Stomach smooth muscle (tissue), 2 donors: ENCODE results near the gene RHEBL1.
"Not testable (repeated sequence)": the region's sequence is repeated elsewhere in the genome, so short reads cannot be mapped to it uniquely, and the experiment has no call there.

Experiments
- H3K27ac ChIP-seq: one replicate; pipeline ENCODE4 v1.7.0; 2013; ENCODE audit warnings: mild to moderate bottlenecking, low read length, inconsistent platforms
- H3K27me3 ChIP-seq, 2 donors: one replicate each; pipeline ENCODE4 v1.7.0; 2013; ENCODE audit warnings: low read length in 2 of 2; ENCODE audit not compliant: insufficient read depth in 2 of 2, control insufficient read depth in 1 of 2
- H3K36me3 ChIP-seq, 2 donors: one replicate each; pipeline ENCODE4 v1.7.0; 2013; ENCODE audit warnings: low read length in 2 of 2; ENCODE audit not compliant: control insufficient read depth in 2 of 2, insufficient read depth in 2 of 2
- H3K4me1 ChIP-seq: one replicate; pipeline ENCODE4 v1.7.0; 2013; ENCODE audit warnings: low read length; ENCODE audit not compliant: control insufficient read depth, insufficient read depth
- H3K4me3 ChIP-seq, 2 donors: one replicate each; pipeline ENCODE4 v1.7.0; 2013; ENCODE audit warnings: low read length in 2 of 2
- H3K9ac ChIP-seq, 2 donors: one replicate each; pipeline ENCODE4 v1.7.0; 2013; ENCODE audit warnings: low read length in 2 of 2, mild to moderate bottlenecking in 1 of 2
- H3K9me3 ChIP-seq, 2 donors: one replicate each; pipeline ENCODE4 v1.7.0; 2013; ENCODE audit warnings: low read length in 2 of 2; ENCODE audit not compliant: control insufficient read depth in 2 of 2
- donor health status: healthy.
- donor health status: Pancreatic carcinoma.

The RHEBL1 gene

DNA sequence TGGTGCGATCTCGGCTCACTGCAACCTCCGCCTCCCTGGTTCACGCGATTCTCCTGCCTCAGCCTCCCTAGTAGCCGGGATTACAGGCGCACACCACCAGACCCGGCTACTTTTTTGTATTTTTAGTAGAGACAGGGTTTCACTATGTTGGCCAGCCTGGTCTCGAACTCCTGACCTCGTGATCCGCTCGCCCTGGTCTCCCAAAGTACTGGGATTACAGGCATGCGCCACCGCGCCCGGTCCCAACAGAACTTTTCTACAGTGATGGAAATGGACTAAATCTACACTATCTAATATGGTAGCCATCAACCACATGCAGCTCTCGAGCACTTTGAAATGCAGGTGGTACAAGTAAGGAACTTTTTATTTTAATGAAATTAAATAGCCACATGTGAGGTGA is 7.9 kb downstream of the RHEBL1 start:
- not testable (repeated sequence) for H3K36me3 ChIP-seq, H3K9me3 ChIP-seq, H3K27me3 ChIP-seq, H3K4me3 ChIP-seq, H3K27ac ChIP-seq, H3K9ac ChIP-seq
- peaks cover 31% of the 10 kb centered on the region for H3K4me1 ChIP-seq

DNA sequence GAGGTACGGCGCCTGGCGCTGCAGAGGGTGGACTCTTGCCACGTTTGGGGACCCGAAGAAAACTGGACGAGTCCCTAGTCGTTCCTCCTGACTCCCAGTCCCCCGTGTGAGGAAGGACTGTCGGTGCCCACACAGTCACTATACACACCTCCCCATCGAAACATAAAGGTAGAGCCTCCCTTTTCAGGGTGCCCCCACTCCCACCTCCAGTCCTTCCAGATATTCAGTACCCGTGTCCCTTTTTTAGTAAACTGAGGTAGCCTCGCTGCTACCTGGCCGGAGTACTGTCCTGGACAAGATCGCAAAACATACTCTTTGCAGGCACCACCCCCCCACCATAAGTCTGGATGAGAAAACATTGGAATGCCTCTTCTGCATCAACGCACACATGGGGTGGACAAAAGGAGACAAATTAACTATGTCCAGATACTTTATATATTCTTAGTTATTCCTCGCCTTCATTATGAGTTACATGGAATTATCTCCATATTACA is 8.6 kb downstream of the RHEBL1 start:
- Histone ChIP-seq H3K9ac (peak overlapping the region; percentile 94 to 95), H3K4me3 (peak overlapping the region; percentile 89 to 91), H3K27ac (peak overlapping the region; percentile 95), H3K27me3 (no peaks in the 10 kb centered on the region), H3K36me3 (no peaks in the 10 kb centered on the region), H3K9me3 (no peaks in the 10 kb centered on the region), H3K4me1 (peaks cover 38% of the 10 kb centered on the region)

DNA sequence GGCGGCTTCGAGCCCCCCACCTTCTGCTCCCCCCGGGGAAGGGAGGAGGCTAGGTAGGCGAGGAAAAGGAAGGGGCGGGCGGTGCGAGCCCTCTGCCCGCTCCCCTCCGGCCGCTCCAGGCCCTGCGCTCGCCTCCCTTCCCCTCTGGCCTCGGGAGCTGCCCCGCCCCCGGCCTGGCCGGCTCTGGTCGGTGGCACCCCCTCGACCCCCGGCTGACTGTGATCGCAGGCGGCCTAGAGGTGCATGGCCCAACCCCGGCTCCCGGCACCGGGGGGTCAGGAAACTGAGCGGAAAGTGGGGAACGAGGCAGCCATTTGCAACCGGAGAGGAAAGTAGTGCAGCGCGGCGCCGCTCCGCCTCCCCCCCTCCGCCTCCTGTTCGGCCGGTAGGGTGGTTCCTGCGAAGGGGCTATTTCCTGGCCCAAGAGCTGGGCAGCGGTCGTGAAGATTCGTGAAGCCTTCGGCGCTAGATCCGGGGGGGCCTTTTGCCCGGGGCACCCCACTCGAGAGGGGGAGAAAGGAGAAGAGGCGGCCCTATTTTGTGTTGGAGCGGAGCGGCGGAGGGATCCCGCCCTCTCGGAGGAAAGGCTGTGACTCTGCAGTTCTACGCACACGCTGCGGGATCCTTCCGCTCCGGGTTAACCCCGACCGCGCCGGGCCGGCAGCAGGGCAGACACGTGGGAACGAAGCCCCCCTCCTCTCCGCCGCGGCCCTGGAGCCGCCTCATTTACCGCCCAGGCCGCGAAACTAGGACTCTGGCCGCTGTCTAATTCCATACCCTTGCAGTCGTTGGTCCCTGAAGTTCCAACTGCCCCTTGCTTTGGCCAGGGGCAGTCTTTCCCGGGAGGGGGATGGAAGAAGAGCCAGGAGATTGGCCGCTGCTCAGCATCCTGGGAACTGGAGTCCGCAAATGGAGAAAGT is 9.3 kb downstream of the RHEBL1 start, which contains the start of gene KMT2D:
Gene KMT2D, minus strand, starts transcription at position 558 of the 920 bp plus-strand sequence. CDS start 5,470 bp downstream, outside the sequence.
- no peaks in the 10 kb centered on the region for H3K27me3 ChIP-seq
- H3K4me3 ChIP-seq = peak within 1 kb of the TSS; percentile 89 to 91
- peak within 1 kb of the TSS; percentile 94 to 95 for H3K9ac ChIP-seq
- peaks cover 0 to 2% of the 10 kb centered on the region in 2 donors for H3K36me3 ChIP-seq
- H3K4me1 ChIP-seq = peaks cover 45% of the 10 kb centered on the region
- peak within 1 kb of the TSS; percentile 95 for H3K27ac ChIP-seq
- H3K9me3 ChIP-seq = no peaks in the 10 kb centered on the region

DNA sequence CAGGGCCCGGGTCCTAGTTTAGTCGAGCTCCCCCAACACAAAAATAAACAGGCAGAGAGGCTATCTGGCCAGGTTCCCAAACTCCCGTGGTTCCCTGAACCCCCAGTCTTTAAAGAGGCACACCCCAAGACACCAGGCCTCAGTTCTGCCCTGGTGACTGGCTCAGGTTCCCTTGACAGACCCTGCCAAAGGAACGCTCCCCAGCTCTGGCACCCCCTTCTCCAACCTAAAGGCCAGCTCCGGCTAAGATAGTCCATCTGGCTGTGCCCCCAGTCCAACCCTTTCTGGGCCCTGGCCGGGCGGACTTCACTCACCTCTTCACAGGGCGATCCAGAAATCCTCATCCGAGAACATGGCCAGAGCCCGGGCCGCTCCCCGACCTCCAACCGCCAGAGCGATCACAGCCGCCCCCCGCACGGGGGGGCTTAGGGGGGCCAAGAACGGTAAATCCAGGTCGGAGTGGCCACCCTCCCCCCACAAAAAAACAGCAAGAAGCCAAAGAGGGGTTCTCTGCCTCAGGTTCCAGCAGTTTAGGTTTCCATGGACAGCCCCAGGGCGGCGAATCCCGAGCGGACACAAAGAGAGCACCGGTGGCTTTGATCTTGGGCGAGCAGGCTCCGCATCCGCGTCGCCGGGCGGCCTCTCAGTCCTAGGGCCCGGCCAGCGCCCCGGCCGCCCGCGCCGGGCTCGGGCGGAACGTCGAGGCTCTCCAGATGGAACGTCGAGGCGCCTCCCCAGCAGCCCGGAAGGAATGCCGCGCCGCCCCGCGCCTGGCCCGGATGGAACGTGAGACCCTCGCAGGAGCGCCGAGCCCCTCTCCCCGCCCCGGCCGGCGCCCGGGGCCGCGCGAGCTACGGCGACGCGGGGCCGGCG is 10.2 kb downstream of the RHEBL1 start:
- Histone ChIP-seq H3K9ac (peak overlapping the region; percentile 94 to 95), H3K4me3 (peak overlapping the region; percentile 89 to 91), H3K4me1 (peaks cover 53% of the 10 kb centered on the region), H3K27ac (peak overlapping the region; percentile 95), H3K9me3 (no peaks in the 10 kb centered on the region), H3K27me3 (no peaks in the 10 kb centered on the region), H3K36me3 (peaks cover 6 to 8% of the 10 kb centered on the region in 2 donors)

DNA sequence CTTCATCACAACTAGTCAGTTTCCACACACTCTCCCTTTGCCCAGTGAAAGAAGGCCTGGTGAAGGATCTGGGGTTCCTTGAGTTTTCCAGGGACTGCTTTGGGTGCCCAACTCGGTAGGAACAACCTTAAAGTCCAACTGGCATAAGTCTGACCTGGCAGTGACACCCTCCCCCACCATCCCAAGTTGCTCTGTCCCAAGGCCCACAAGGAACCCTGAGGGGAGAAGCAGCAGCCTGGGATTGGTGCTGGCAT is 10.8 kb downstream of the RHEBL1 start:
- H3K9me3 ChIP-seq = no peaks in the 10 kb centered on the region
- H3K27ac ChIP-seq = no peak overlapping the region
- H3K36me3 ChIP-seq = peaks cover 12 to 13% of the 10 kb centered on the region in 2 donors
- H3K4me1 ChIP-seq = peaks cover 55% of the 10 kb centered on the region
- peak overlapping the region; percentile 89 to 91 for H3K4me3 ChIP-seq
- H3K9ac ChIP-seq = peak overlapping the region; percentile 88 to 94
- H3K27me3 ChIP-seq = no peaks in the 10 kb centered on the region

DNA sequence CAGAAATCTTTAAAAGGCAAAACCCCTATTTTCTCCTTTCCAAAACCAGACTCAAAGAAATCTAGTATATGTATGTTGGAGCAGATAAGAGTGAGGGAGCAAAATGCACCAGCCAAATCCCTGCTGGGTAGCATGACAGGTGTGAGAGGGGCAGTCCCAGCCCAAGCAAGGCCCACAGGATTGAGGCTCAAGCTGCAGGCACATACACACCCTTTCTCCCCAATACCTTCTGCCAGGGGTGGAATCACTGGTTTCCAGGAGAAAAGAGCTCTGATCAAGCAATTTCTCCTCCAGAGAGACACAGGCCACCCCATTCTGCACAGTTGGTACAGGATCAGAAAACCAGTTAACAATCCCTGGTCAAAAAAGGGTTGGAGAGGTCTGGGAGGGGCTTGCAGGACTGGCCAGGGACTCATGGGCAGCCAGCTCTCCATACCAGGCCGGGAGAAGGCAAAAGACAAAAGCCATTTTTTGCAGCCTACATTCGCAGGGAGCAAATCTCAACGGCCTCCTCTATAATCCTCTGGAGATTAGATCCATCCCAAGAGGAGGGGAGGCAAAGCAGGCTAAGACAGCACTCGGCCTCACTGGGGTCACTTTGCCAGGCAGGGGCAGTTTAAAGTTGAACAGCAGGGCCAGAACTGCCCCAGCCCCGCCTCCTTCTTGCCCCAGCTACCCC is 11.3 kb downstream of the RHEBL1 start:
- H3K9me3 ChIP-seq = no peaks in the 10 kb centered on the region
- peak overlapping the region; percentile 88 to 94 for H3K9ac ChIP-seq
- H3K36me3 ChIP-seq = peaks cover 16 to 17% of the 10 kb centered on the region in 2 donors
- H3K27ac ChIP-seq = no peak overlapping the region
- H3K27me3 ChIP-seq = no peaks in the 10 kb centered on the region
- peaks cover 55% of the 10 kb centered on the region for H3K4me1 ChIP-seq
- peak overlapping the region; percentile 89 to 91 for H3K4me3 ChIP-seq

DNA sequence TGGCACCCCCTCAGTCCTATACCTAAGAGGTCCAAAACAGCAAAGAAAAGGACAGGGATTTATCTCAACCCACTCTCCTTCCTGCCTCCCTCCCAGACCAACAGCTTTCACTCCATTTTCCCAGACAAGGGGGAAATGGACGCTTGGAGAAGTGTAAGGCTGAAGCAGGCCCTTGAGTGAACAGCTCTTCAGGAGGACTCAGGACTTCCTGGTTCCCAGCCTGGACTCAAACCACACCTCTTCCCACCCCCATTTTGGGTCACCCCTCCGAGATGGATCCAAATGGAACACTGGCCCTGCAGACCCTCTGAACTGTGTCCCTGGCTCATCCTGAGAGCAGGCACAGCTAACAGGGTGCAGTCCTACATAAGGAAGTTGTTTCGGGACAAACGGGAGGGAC is 11.9 kb downstream of the RHEBL1 start:
- Histone ChIP-seq H3K9ac (peak overlapping the region; percentile 88 to 94), H3K4me3 (peak overlapping the region; percentile 89 to 91), H3K27ac (no peak overlapping the region), H3K4me1 (peaks cover 55% of the 10 kb centered on the region), H3K9me3 (no peaks in the 10 kb centered on the region), H3K36me3 (peaks cover 22 to 23% of the 10 kb centered on the region in 2 donors), H3K27me3 (no peaks in the 10 kb centered on the region)

DNA sequence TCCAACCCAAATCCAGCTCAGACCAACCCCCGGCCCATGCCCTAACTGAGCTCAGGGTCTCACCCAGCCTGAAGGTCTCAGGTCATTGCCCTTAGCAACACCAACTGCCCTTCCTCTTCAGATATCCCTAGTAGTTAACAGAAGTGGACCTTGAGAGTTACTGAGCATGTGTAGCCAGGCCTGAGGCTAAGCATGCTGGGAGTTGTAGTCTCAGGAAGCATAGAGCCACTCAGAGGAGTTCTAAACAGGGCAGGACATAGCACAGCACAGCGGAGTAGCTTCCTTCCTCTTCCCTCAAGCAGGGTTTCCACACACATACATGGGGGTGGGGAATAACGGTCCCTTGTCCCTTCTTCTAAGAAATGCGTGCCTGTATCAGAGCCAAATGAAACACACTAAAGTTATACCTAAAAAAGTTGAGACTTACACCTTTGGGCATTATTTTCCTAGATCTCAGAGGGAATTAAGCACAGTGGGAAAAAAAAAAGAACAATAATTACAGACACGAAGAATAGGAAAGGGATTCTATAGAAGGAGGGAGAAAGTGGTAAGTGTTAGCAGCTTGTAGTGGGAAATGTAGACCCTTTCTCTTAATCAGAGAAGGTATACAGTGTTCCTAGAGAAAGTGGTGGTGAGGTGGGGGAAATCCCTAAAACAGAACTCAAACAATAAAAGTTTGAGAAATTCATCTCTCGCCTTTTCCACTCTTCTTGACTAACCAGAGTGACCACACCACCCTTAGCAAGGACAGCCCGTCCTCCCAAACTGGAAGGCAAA is 13.6 kb downstream of the RHEBL1 start:
- peaks cover 52% of the 10 kb centered on the region for H3K4me1 ChIP-seq
- H3K9ac ChIP-seq = peak overlapping the region; percentile 88 to 94
- H3K36me3 ChIP-seq = peaks cover 35 to 37% of the 10 kb centered on the region in 2 donors
- no peaks in the 10 kb centered on the region for H3K9me3 ChIP-seq
- H3K27me3 ChIP-seq = no peaks in the 10 kb centered on the region
- H3K27ac ChIP-seq = no peak overlapping the region
- H3K4me3 ChIP-seq = peak overlapping the region in 1 of 2 donors; percentile 91

DNA sequence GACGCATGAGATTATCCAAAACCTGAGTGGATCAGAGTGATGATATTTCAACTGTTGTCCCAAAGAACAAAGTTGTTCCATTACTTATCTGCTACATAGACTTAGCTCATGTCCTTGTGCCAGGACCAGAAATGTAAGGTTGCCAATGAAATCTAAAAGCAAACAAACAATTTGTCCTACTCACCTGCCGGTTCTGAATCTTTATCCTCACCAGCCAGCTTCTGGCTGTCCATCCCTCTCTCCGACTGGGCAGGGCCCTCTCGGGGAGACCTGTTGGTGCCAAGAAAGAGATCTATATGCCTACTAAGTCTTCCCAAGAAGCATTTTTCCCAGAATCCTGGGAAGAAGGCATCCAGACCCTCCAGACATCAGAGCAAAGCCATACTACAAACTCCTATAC is 14.7 kb downstream of the RHEBL1 start:
- Histone ChIP-seq H3K27ac (no peak overlapping the region), H3K36me3 (peaks cover 42 to 48% of the 10 kb centered on the region in 2 donors), H3K9me3 (no peaks in the 10 kb centered on the region), H3K4me1 (peaks cover 48% of the 10 kb centered on the region), H3K4me3 (no peak overlapping the region), H3K9ac (peak overlapping the region in 1 of 2 donors; percentile 23), H3K27me3 (no peaks in the 10 kb centered on the region)
